SU-DHL-6 (cell line): ENCODE results near the gene HLA-DPA1.

Source experiments
- H2AFZ ChIP-seq: fragments of 200-600 bp; sonication (generic); 2 replicates; pipeline ENCODE4 v1.6.1; 2014; ENCODE audit warnings: low read depth, mild to moderate bottlenecking, moderate library complexity, mixed read lengths, antibody characterized with exemption, low read length; ENCODE audit not compliant: severe bottlenecking
- H3F3A ChIP-seq: fragments of 200-600 bp; shearing (Covaris generic); 2 replicates; pipeline ENCODE4 v1.6.0; 2016; ENCODE audit warnings: antibody characterized with exemption, mild to moderate bottlenecking; ENCODE audit not compliant: insufficient read depth
- H3K27ac ChIP-seq: fragments of 200-600 bp; sonication (generic); 2 replicates; pipeline ENCODE4 v1.5.1; 2016; ENCODE audit warnings: low read depth, mild to moderate bottlenecking, low read length, moderate library complexity, mixed read lengths
- H3K27me3 ChIP-seq: fragments of 200-600 bp; sonication (generic), shearing (Covaris generic); 2 replicates; pipeline ENCODE4 v1.6.0; 2014; ENCODE audit warnings: mild to moderate bottlenecking, low read length
- H3K36me3 ChIP-seq: fragments of 200-600 bp; sonication (generic); 2 replicates; pipeline ENCODE4 v1.6.1; 2014; ENCODE audit warnings: mild to moderate bottlenecking, low read length, mixed read lengths
- H3K4me2 ChIP-seq: fragments of 300-600, 200-600 bp; shearing (Covaris generic), sonication (generic); 2 replicates; pipeline ENCODE4 v1.6.0; 2014; ENCODE audit warnings: low read length, low read depth, mild to moderate bottlenecking; ENCODE audit not compliant: poor library complexity, severe bottlenecking
- H3K4me3 ChIP-seq: fragments of 200-600 bp; sonication (generic); 2 replicates; pipeline ENCODE4 v1.5.1; 2014; ENCODE audit warnings: antibody characterized with exemption, low read length, mild to moderate bottlenecking, mixed read lengths; ENCODE audit not compliant: insufficient read depth, poor library complexity, severe bottlenecking
- H3K79me2 ChIP-seq: fragments of 200-600 bp; sonication (generic); 2 replicates; pipeline ENCODE4 v1.6.1; 2014; ENCODE audit warnings: mild to moderate bottlenecking, low read length, moderate library complexity; ENCODE audit not compliant: insufficient read depth
- H3K9ac ChIP-seq: fragments of 200-600 bp; sonication (generic); 2 replicates; pipeline ENCODE4 v1.7.0; 2014; ENCODE audit warnings: mild to moderate bottlenecking, low read length
- H3K9me2 ChIP-seq: fragments of 200-600 bp; sonication (generic); replicated peaks from 2 replicates; pipeline ENCODE4 v1.6.1; 2014; ENCODE audit warnings: low read length; ENCODE audit not compliant: insufficient read depth
- H3K9me3 ChIP-seq: fragments of 200-600 bp; sonication (generic); 2 replicates; pipeline ENCODE4 v1.6.1; 2014; ENCODE audit warnings: low read length, mixed read lengths; ENCODE audit not compliant: insufficient read depth
- H4K20me1 ChIP-seq: fragments of 200-600 bp; sonication (generic); 2 replicates; pipeline ENCODE4 v1.6.1; 2014; ENCODE audit warnings: low read depth, mild to moderate bottlenecking, antibody characterized with exemption, low read length, moderate library complexity, mixed read lengths
- EZH2phosphoT487 ChIP-seq: fragments of 200-600 bp; sonication (generic), shearing (Covaris generic); conservative IDR thresholded peaks from 2 replicates; pipeline ENCODE4 v1.6.1; 2018; ENCODE audit warnings: mild to moderate bottlenecking, antibody characterized with exemption, low read length, moderate library complexity, mixed read lengths
- TF ChIP-seq, protein P1 (sequence below): fragments of 200-600 bp; sonication (generic); IDR thresholded peaks from one replicate; pipeline ENCODE4 v1.5.1; 2017; ENCODE audit warnings: antibody characterized with exemption, mild to moderate bottlenecking, low read length, moderate library complexity; ENCODE audit not compliant: insufficient read depth, poor library complexity, severe bottlenecking

The HLA-DPA1 gene

DNA sequence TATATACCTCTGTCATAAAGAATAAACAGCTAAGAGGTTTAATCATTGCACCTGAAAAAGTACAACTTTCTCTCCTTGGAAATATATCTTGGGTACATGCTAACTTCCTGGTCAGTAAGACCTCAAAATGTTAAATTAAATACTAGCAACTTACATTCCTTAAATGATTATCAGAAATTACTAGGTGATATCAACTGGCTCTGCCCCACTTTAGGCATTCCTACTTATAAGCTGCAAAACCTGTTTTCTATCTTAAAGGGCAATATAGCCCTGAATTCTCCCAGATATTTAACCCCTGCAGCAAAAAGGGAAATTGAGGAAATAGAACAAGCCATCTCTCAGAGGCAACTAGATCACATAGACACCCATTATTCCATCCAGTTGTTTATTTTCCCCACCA, 20.8 kb downstream of the HLA-DPA1 start:
- Histone ChIP-seq H3K27me3 (no peaks in the 10 kb centered on the region), H3K9ac (no peak overlapping the region), H3K4me3 (no peak overlapping the region), H3K27ac (no peak overlapping the region), H3K36me3 (no peaks in the 10 kb centered on the region), H3K9me3 (0 out of 2 replicates have a peak, but pooled peaks cover 5% of the 10 kb centered on the region), H4K20me1 (no peaks in the 10 kb centered on the region), H3K4me2 (no peak overlapping the region), H3K79me2 (no peaks in the 10 kb centered on the region), H3F3A (no peaks in the 10 kb centered on the region), H2AFZ (no peak overlapping the region), H3K9me2 (no peaks in the 10 kb centered on the region)
- TF ChIP-seq, protein P1, sequence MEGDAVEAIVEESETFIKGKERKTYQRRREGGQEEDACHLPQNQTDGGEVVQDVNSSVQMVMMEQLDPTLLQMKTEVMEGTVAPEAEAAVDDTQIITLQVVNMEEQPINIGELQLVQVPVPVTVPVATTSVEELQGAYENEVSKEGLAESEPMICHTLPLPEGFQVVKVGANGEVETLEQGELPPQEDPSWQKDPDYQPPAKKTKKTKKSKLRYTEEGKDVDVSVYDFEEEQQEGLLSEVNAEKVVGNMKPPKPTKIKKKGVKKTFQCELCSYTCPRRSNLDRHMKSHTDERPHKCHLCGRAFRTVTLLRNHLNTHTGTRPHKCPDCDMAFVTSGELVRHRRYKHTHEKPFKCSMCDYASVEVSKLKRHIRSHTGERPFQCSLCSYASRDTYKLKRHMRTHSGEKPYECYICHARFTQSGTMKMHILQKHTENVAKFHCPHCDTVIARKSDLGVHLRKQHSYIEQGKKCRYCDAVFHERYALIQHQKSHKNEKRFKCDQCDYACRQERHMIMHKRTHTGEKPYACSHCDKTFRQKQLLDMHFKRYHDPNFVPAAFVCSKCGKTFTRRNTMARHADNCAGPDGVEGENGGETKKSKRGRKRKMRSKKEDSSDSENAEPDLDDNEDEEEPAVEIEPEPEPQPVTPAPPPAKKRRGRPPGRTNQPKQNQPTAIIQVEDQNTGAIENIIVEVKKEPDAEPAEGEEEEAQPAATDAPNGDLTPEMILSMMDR: no peak
- no peak for TF ChIP-seq EZH2phosphoT487

DNA sequence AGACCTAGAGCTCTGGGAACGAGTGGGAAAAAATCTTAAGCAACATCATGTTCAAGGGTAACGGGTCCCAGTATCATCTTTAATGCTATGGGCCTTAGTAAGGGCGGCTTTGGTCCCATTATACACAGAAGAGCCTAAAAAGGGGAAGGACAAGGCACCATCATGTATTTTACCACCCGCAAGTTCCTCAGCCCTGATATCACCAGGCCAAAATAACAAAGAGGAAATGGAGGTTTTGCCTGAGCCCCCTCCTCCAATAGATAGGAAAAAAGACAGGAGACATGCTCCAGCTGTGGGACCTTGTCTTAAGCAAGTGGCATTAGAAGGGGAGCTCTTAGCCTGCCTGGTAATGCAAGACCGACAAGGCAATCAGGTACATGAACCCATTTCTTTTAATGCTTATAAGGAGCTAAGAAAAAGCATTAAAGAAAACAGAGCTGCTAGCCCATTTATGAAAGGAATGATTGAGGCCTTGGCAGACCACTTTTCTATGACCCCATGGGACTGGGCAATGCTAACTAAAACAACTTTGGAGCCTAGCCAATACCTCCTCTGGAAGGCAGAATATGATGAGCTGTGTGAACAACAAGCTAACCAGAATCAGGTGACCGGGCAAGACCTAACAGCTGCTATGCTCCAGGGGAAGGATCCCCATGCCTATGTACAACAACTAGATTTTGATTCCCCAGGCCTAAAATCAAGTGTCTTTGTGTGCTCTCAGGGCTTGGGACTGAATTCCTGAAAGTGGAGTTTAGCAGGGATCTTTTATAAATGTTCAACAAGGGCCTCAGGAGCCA, 23.2 kb downstream of the HLA-DPA1 start:
- H3K27me3 ChIP-seq: no peaks in the 10 kb centered on the region
- H3K4me2 ChIP-seq: no peak overlapping the region

GRCh38 chr6:33049323-33050013, 24.0 kb downstream of the HLA-DPA1 start:
- no peaks in the 10 kb centered on the region for H3K9me2 ChIP-seq
- H4K20me1 ChIP-seq: no peaks in the 10 kb centered on the region
- no peaks in the 10 kb centered on the region for H3K36me3 ChIP-seq
- no peak overlapping the region for H3K9ac ChIP-seq
- H3F3A ChIP-seq: no peaks in the 10 kb centered on the region
- 0 out of 2 replicates have a peak, but pooled peaks cover 5% of the 10 kb centered on the region for H3K9me3 ChIP-seq
- H2AFZ ChIP-seq: no peak overlapping the region
- H3K27ac ChIP-seq: no peak overlapping the region
- TF ChIP-seq EZH2phosphoT487: no peak
- TF ChIP-seq, protein P1: peak; percentile 72
- H3K27me3 ChIP-seq: no peaks in the 10 kb centered on the region
- H3K4me3 ChIP-seq: no peak overlapping the region
- no peak overlapping the region for H3K4me2 ChIP-seq
- H3K79me2 ChIP-seq: no peaks in the 10 kb centered on the region

More for the DNA sequence above, 23.2 kb downstream of the HLA-DPA1 start:
- Histone ChIP-seq H2AFZ (no peak overlapping the region), H3K9ac (no peak overlapping the region), H4K20me1 (no peaks in the 10 kb centered on the region), H3K4me3 (no peak overlapping the region), H3K79me2 (no peaks in the 10 kb centered on the region), H3K9me3 (0 out of 2 replicates have a peak, but pooled peaks cover 5% of the 10 kb centered on the region), H3K36me3 (no peaks in the 10 kb centered on the region), H3K9me2 (no peaks in the 10 kb centered on the region), H3K27ac (no peak overlapping the region), H3F3A (no peaks in the 10 kb centered on the region)
- TF ChIP-seq, protein P1: no peak
- TF ChIP-seq EZH2phosphoT487: no peak
